Hepatocyte (in vitro differentiated cells): ENCODE data around the gene VAV2. TPM values are rescaled to one million over a fixed set of nuclear protein-coding genes. Genes with fewer than 3 reads are reported as not detected.

ENCODE experiments used
- DNase-seq: peaks from one replicate; pipeline ENCODE4 v3.0.0-alpha.2; 2016; ENCODE audit warnings: low spot score
- H2AFZ ChIP-seq: fragments of 200-600 bp; sonication (generic); 2 replicates; pipeline ENCODE4 v1.6.0; 2016; ENCODE audit warnings: antibody characterized with exemption, mild to moderate bottlenecking
- H3K27ac ChIP-seq: fragments of 200-600 bp; sonication (generic); 2 replicates; pipeline ENCODE4 v1.5.1; 2016; ENCODE audit warnings: mild to moderate bottlenecking
- H3K27me3 ChIP-seq: fragments of 200-600 bp; sonication (generic); 2 replicates; pipeline ENCODE4 v1.6.1; 2016
- H3K36me3 ChIP-seq: fragments of 200-600 bp; sonication (generic); replicated peaks from 2 replicates; pipeline ENCODE4 v1.5.1; 2016; ENCODE audit warnings: low read depth; ENCODE audit not compliant: insufficient read depth
- H3K4me1 ChIP-seq: fragments of 200-600 bp; sonication (generic); 2 replicates; pipeline ENCODE4 v1.5.1; 2016; ENCODE audit warnings: mild to moderate bottlenecking, moderate library complexity; ENCODE audit not compliant: insufficient read depth
- H3K4me2 ChIP-seq: fragments of 200-600 bp; sonication (generic); 2 replicates; pipeline ENCODE4 v1.6.0; 2016
- H3K4me3 ChIP-seq: fragments of 200-600 bp; sonication (generic); 2 replicates; pipeline ENCODE4 v1.5.1; 2016; ENCODE audit warnings: mild to moderate bottlenecking
- H3K79me2 ChIP-seq: fragments of 200-600 bp; sonication (generic); 2 replicates; pipeline ENCODE4 v1.6.0; 2017; ENCODE audit warnings: mild to moderate bottlenecking
- H3K9me2 ChIP-seq: fragments of 200-600 bp; sonication (generic); replicated peaks from 2 replicates; pipeline ENCODE4 v1.6.0; 2017; ENCODE audit warnings: mild to moderate bottlenecking; ENCODE audit not compliant: insufficient read depth
- H3K9me3 ChIP-seq: fragments of 200-600 bp; sonication (generic); 2 replicates; pipeline ENCODE4 v1.5.1; 2016; ENCODE audit warnings: low read depth, mild to moderate bottlenecking
- H4K20me1 ChIP-seq: fragments of 200-600 bp; sonication (generic); 2 replicates; pipeline ENCODE4 v1.6.0; 2016; ENCODE audit warnings: mild to moderate bottlenecking; ENCODE audit not compliant: insufficient read depth, poor library complexity, severe bottlenecking
- CTCF ChIP-seq: fragments of 200-600 bp; sonication (generic); IDR thresholded peaks from 2 replicates; pipeline ENCODE4 v1.5.1; 2016; ENCODE audit warnings: antibody characterized with exemption, mild to moderate bottlenecking; ENCODE audit not compliant: poor library complexity
- EZH2 ChIP-seq: fragments of 200-600 bp; sonication (generic); IDR thresholded peaks from 2 replicates; pipeline ENCODE4 v1.6.1; 2016; ENCODE audit warnings: antibody characterized with exemption, mild to moderate bottlenecking, borderline replicate concordance
- EZH2phosphoT487 ChIP-seq: fragments of 200-600 bp; sonication (generic); IDR thresholded peaks from one replicate; pipeline ENCODE4 v1.6.1; 2018; ENCODE audit warnings: antibody characterized with exemption, mild to moderate bottlenecking, low read depth, moderate library complexity; ENCODE audit not compliant: unreplicated experiment, severe bottlenecking
- WGBS: methylation state at CpG from one replicate; pipeline ENCODE4 v1.1.6; 2016; ENCODE audit warnings: low lambda C conversion rate; ENCODE audit errors: missing lambda C conversion rate; 5-methylcytosine and 5-hydroxymethylcytosine counted together
- polyA plus RNA-seq: library from polyadenylated mRNA; unstranded; fragments of >200 nt; fragmentation: Nextera tagmentation; extraction: Ambion mirVana; gene quantifications from 2 replicates; pipeline ENCODE4 v1.2.1, GENCODE V29; 2016
- total RNA-seq: library from RNA; depleted of rRNA; stranded (reverse); fragments of >200 nt; gene quantifications from 2 replicates; pipeline ENCODE4 v1.2.3, GENCODE V29; 2014

VAV2 gene
- total and polyA plus RNA-seq, 2 experiments from 2014 or later, result 24.9 to 27.7 TPM

GRCh38 chr9:133949486-133950061, 42.5 kb downstream of the VAV2 start:
- peaks cover 47% of the 10 kb centered on the region for H4K20me1 ChIP-seq
- WGBS, result 87% methylated on average over 14 of the region's 14 CpGs
- H3K9me3 ChIP-seq, result no peaks in the 10 kb centered on the region
- H3K4me1 ChIP-seq, result peaks cover under 1% of the 10 kb centered on the region
- TF ChIP-seq EZH2 (no peak), CTCF (no peak), EZH2phosphoT487 (no peak)
- peaks cover 96% of the 10 kb centered on the region for H3K79me2 ChIP-seq
- H3K4me2 ChIP-seq, result no peak overlapping the region
- no peak overlapping the region for H3K4me3 ChIP-seq
- no peak overlapping the region for H3K27ac ChIP-seq
- no peak for DNase-seq
- no peaks in the 10 kb centered on the region for H3K9me2 ChIP-seq
- H2AFZ ChIP-seq, result no peak overlapping the region
- no peaks in the 10 kb centered on the region for H3K36me3 ChIP-seq
- no peaks in the 10 kb centered on the region for H3K27me3 ChIP-seq

- Histone ChIP-seq H3K27me3 (no peaks in the 10 kb centered on the region), H3K4me3 (no peak overlapping the region), H3K27ac (no peak overlapping the region), H3K79me2 (peaks cover 95% of the 10 kb centered on the region), H2AFZ (no peak overlapping the region), H3K9me2 (no peaks in the 10 kb centered on the region), H3K4me1 (no peaks in the 10 kb centered on the region), H3K36me3 (no peaks in the 10 kb centered on the region), H4K20me1 (peaks cover 52% of the 10 kb centered on the region), H3K4me2 (no peak overlapping the region), H3K9me3 (no peaks in the 10 kb centered on the region)
- DNase-seq, result no peak
- TF ChIP-seq EZH2, result no peak
- no peak for TF ChIP-seq EZH2phosphoT487
- no peak for TF ChIP-seq CTCF
- WGBS, result 89% methylated on average over 31 of the region's 31 CpGs
Observed at GRCh38 chr9:133948561-133949485, 43.3 kb downstream of the VAV2 start.

- Histone ChIP-seq H3K4me3 (no peak overlapping the region), H2AFZ (no peak overlapping the region), H3K27ac (no peak overlapping the region), H4K20me1 (peaks cover 56% of the 10 kb centered on the region), H3K36me3 (no peaks in the 10 kb centered on the region), H3K4me2 (no peak overlapping the region), H3K4me1 (no peaks in the 10 kb centered on the region), H3K79me2 (peaks cover 95% of the 10 kb centered on the region), H3K9me3 (no peaks in the 10 kb centered on the region), H3K27me3 (no peaks in the 10 kb centered on the region), H3K9me2 (no peaks in the 10 kb centered on the region)
- DNase-seq, result no peak
- TF ChIP-seq EZH2phosphoT487 (no peak), CTCF (no peak), EZH2 (no peak)
- WGBS, result 95% methylated on average over 16 of the region's 16 CpGs
Observed at GRCh38 chr9:133948131-133948530, 44.0 kb downstream of the VAV2 start.
